Measurements from ENCODE around the gene TANGO2.

Gene TANGO2

GRCh38 chr22:20094197-20094807 lies 73.4 kb downstream of the TANGO2 start:
- TF ChIP-seq NFIC (IDR thresholded peaks at IDR 0.05) (no peak), EP300 (IDR thresholded peaks at IDR 0.05; ENCODE audit: borderline replicate concordance) (no peak), RAD21 (IDR thresholded peaks at IDR 0.05; ENCODE audit: low read depth) (no peak), TEAD4 (IDR thresholded peaks at IDR 0.05) (no peak), MAX (IDR thresholded peaks at IDR 0.05) (no peak), YY1 (IDR thresholded peaks at IDR 0.05; ENCODE audit: low read depth) (no peak), TAF1 (IDR thresholded peaks at IDR 0.05; ENCODE audit: low read depth) (no peak), EGR1 (IDR thresholded peaks at IDR 0.05) (no peak), TCF12 (IDR thresholded peaks at IDR 0.05; ENCODE audit: low read depth) (no peak), USF1 (IDR thresholded peaks at IDR 0.05) (no peak), CREB1 (IDR thresholded peaks at IDR 0.05; ENCODE audit: low read depth) (no peak), ZBTB7A (IDR thresholded peaks at IDR 0.05; ENCODE audit: low read depth) (no peak)

- TF ChIP-seq TAF1 (IDR thresholded peaks at IDR 0.05; ENCODE audit: low read depth), result no peak
- TF ChIP-seq EP300 (IDR thresholded peaks at IDR 0.05; ENCODE audit: borderline replicate concordance), result no peak
- no peak for TF ChIP-seq NFIC (IDR thresholded peaks at IDR 0.05)
- no peak for TF ChIP-seq YY1 (IDR thresholded peaks at IDR 0.05; ENCODE audit: low read depth)
- TF ChIP-seq TEAD4 (IDR thresholded peaks at IDR 0.05), result no peak
- no peak for TF ChIP-seq EGR1 (IDR thresholded peaks at IDR 0.05)
- no peak for TF ChIP-seq ZBTB7A (IDR thresholded peaks at IDR 0.05; ENCODE audit: low read depth)
- TF ChIP-seq CEBPB (IDR thresholded peaks at IDR 0.05), result no peak
- TF ChIP-seq CREB1 (IDR thresholded peaks at IDR 0.05; ENCODE audit: low read depth), result no peak
- no peak for TF ChIP-seq REST (IDR thresholded peaks at IDR 0.05; ENCODE audit: low read depth)
- no peak for TF ChIP-seq TCF12 (IDR thresholded peaks at IDR 0.05; ENCODE audit: low read depth)
- TF ChIP-seq USF1 (IDR thresholded peaks at IDR 0.05), result no peak
- no peak for TF ChIP-seq RAD21 (IDR thresholded peaks at IDR 0.05; ENCODE audit: low read depth)
- no peak for TF ChIP-seq FOXM1 (IDR thresholded peaks at IDR 0.05; ENCODE audit: borderline replicate concordance, low read depth)
- no peak for TF ChIP-seq MAX (IDR thresholded peaks at IDR 0.05)
Measured at GRCh38 chr22:20095521-20095920, 74.6 kb downstream of the TANGO2 start.

GRCh38 chr22:20096574-20097420 lies 75.9 kb downstream of the TANGO2 start:
- TF ChIP-seq EP300 (IDR thresholded peaks at IDR 0.05; ENCODE audit: borderline replicate concordance) (no peak), YY1 (IDR thresholded peaks at IDR 0.05; ENCODE audit: low read depth) (no peak), CREB1 (IDR thresholded peaks at IDR 0.05; ENCODE audit: low read depth) (no peak), NFIC (IDR thresholded peaks at IDR 0.05) (no peak), RAD21 (IDR thresholded peaks at IDR 0.05; ENCODE audit: low read depth) (no peak), REST (IDR thresholded peaks at IDR 0.05; ENCODE audit: low read depth) (no peak), ZBTB7A (IDR thresholded peaks at IDR 0.05; ENCODE audit: low read depth) (no peak), USF1 (IDR thresholded peaks at IDR 0.05) (no peak), EGR1 (IDR thresholded peaks at IDR 0.05) (no peak), TAF1 (IDR thresholded peaks at IDR 0.05; ENCODE audit: low read depth) (no peak), TCF12 (IDR thresholded peaks at IDR 0.05; ENCODE audit: low read depth) (no peak), TEAD4 (IDR thresholded peaks at IDR 0.05) (no peak), CEBPB (IDR thresholded peaks at IDR 0.05) (no peak), FOXM1 (IDR thresholded peaks at IDR 0.05; ENCODE audit: borderline replicate concordance, low read depth) (no peak), MAX (IDR thresholded peaks at IDR 0.05) (no peak)

GRCh38 chr22:20099099-20099711 lies 78.3 kb downstream of the TANGO2 start:
- TF ChIP-seq CEBPB (IDR thresholded peaks at IDR 0.05) (no peak), TEAD4 (IDR thresholded peaks at IDR 0.05) (no peak), TAF1 (IDR thresholded peaks at IDR 0.05; ENCODE audit: low read depth) (no peak), TCF12 (IDR thresholded peaks at IDR 0.05; ENCODE audit: low read depth) (no peak), REST (IDR thresholded peaks at IDR 0.05; ENCODE audit: low read depth) (no peak), FOXM1 (IDR thresholded peaks at IDR 0.05; ENCODE audit: borderline replicate concordance, low read depth) (no peak), EGR1 (IDR thresholded peaks at IDR 0.05) (no peak), NFIC (IDR thresholded peaks at IDR 0.05) (no peak), MAX (IDR thresholded peaks at IDR 0.05) (no peak), CREB1 (IDR thresholded peaks at IDR 0.05; ENCODE audit: low read depth) (no peak), RAD21 (IDR thresholded peaks at IDR 0.05; ENCODE audit: low read depth) (no peak)
